SK-N-SH treated with all-trans-retinoic acid at 6 μM for 48 hours (cell line): ENCODE results near the gene CHRND.

Source experiments
- ATAC-seq: fragments of 200-7000 bp; cut with Tn5 transposase; 3 replicates; pipeline ENCODE4 v1.9.1; 2020; ENCODE audit warnings: mild to moderate bottlenecking, moderate library complexity
- ARNTL ChIP-seq: fragments of 450-650 bp; formaldehyde crosslinking; IDR thresholded peaks from 2 replicates; pipeline ENCODE4 v1.5.0; 2020; ENCODE audit warnings: low read depth, mild to moderate bottlenecking, moderate library complexity, borderline replicate concordance
- BACH2 ChIP-seq: fragments of 250-450 bp; sonication (Bioruptor Pico); IDR thresholded peaks from 2 replicates; pipeline ENCODE4 v1.9.0; 2021; ENCODE audit warnings: mild to moderate bottlenecking, borderline replicate concordance
- CREB5 ChIP-seq: fragments of 250-450 bp; sonication (Bioruptor Pico); IDR thresholded peaks from 2 replicates; pipeline ENCODE4 v1.5.1; 2020; ENCODE audit warnings: low read depth, mild to moderate bottlenecking, moderate library complexity
- CSDC2 ChIP-seq: fragments of 250-450 bp; sonication (Bioruptor Pico); IDR thresholded peaks from 2 replicates; pipeline ENCODE4 v1.5.0; 2020; ENCODE audit warnings: mild to moderate bottlenecking, moderate library complexity
- CSRNP3 ChIP-seq: fragments of 250-450 bp; sonication (Bioruptor Pico); IDR thresholded peaks from 2 replicates; pipeline ENCODE4 v1.5.1; 2021; ENCODE audit warnings: mild to moderate bottlenecking, moderate library complexity
- ESRRG ChIP-seq: fragments of 250-450 bp; sonication (Bioruptor Pico); IDR thresholded peaks from 2 replicates; pipeline ENCODE4 v1.6.1; 2021; ENCODE audit warnings: mild to moderate bottlenecking
- GLIS3 ChIP-seq: fragments of 250-450 bp; sonication (Bioruptor Pico); IDR thresholded peaks from 2 replicates; pipeline ENCODE4 v1.5.0; 2020; ENCODE audit warnings: mild to moderate bottlenecking, moderate library complexity
- ISL1 ChIP-seq: fragments of 250-450 bp; sonication (Bioruptor Pico); IDR thresholded peaks from 2 replicates; pipeline ENCODE4 v2.1.2; 2022; ENCODE audit warnings: mild to moderate bottlenecking, moderate library complexity
- OSR1 ChIP-seq: fragments of 250-450 bp; sonication (Bioruptor Pico); IDR thresholded peaks from 2 replicates; pipeline ENCODE4 v1.8.0; 2022; ENCODE audit warnings: moderate library complexity, mild to moderate bottlenecking, inconsistent platforms
- PATZ1 ChIP-seq: fragments of 250-450 bp; sonication (Bioruptor Pico); IDR thresholded peaks from 2 replicates; pipeline ENCODE4 v1.8.0; 2020; ENCODE audit warnings: mild to moderate bottlenecking, moderate library complexity, borderline replicate concordance
- POU6F1 ChIP-seq: fragments of 250-450 bp; sonication (Bioruptor Pico); IDR thresholded peaks from 2 replicates; pipeline ENCODE4 v1.8.0; 2021; ENCODE audit warnings: low read depth, mild to moderate bottlenecking, moderate library complexity, borderline replicate concordance
- PPARA ChIP-seq: fragments of 250-450 bp; sonication (Bioruptor Pico); IDR thresholded peaks from 2 replicates; pipeline ENCODE4 v1.5.0; 2020; ENCODE audit warnings: mild to moderate bottlenecking, borderline replicate concordance
- RARB ChIP-seq: fragments of 250-450 bp; sonication (Bioruptor Pico); IDR thresholded peaks from 2 replicates; pipeline ENCODE4 v1.8.0; 2021; ENCODE audit warnings: mild to moderate bottlenecking, moderate library complexity
- SNAI2 ChIP-seq: fragments of 250-450 bp; sonication (Bioruptor Pico); IDR thresholded peaks from 2 replicates; pipeline ENCODE4 v1.5.0; 2020; ENCODE audit warnings: mild to moderate bottlenecking, moderate library complexity
- TSHZ2 ChIP-seq: fragments of 250-450 bp; sonication (Bioruptor Pico); IDR thresholded peaks from 2 replicates; pipeline ENCODE4 v1.5.0; 2020; ENCODE audit warnings: mild to moderate bottlenecking, moderate library complexity
- ZC3H10 ChIP-seq: fragments of 250-450 bp; sonication (Bioruptor Pico); IDR thresholded peaks from 2 replicates; pipeline ENCODE4 v1.5.1; 2021; ENCODE audit warnings: mild to moderate bottlenecking, moderate library complexity
- ZFP3 ChIP-seq: fragments of 250-450 bp; sonication (Bioruptor Pico); IDR thresholded peaks from 2 replicates; pipeline ENCODE4 v1.5.0; 2020; ENCODE audit warnings: mild to moderate bottlenecking, moderate library complexity
- ZNF565 ChIP-seq: fragments of 450-650 bp; formaldehyde crosslinking; conservative IDR thresholded peaks from 2 replicates; pipeline ENCODE4 v1.5.0; 2020; ENCODE audit warnings: low read depth, mild to moderate bottlenecking, moderate library complexity
- ZNF70 ChIP-seq: fragments of 450-650 bp; formaldehyde crosslinking; IDR thresholded peaks from 2 replicates; pipeline ENCODE4 v1.5.0; 2020; ENCODE audit warnings: mild to moderate bottlenecking, moderate library complexity
- ZNF8 ChIP-seq: fragments of 450-650 bp; formaldehyde crosslinking; IDR thresholded peaks from 2 replicates; pipeline ENCODE4 v1.5.0; 2020; ENCODE audit warnings: mild to moderate bottlenecking, moderate library complexity

CHRND gene

GRCh38 chr2:232563580-232563979 is 37.6 kb downstream of the CHRND start:
- no peak for ATAC-seq
- TF ChIP-seq PATZ1 (CRISPR knock-in tag) (no peak), PPARA (no peak), RARB (CRISPR knock-in tag) (no peak), CSRNP3 (CRISPR knock-in tag) (no peak), ZNF70 (CRISPR knock-in tag) (no peak), POU6F1 (CRISPR knock-in tag) (no peak), BACH2 (no peak), OSR1 (CRISPR knock-in tag) (no peak), ZC3H10 (CRISPR knock-in tag) (no peak), SNAI2 (CRISPR knock-in tag) (no peak), ZFP3 (CRISPR knock-in tag) (no peak), CREB5 (CRISPR knock-in tag) (no peak), ESRRG (no peak)

- ATAC-seq: no peak
- TF ChIP-seq ARNTL: no peak
- no peak for TF ChIP-seq CREB5 (CRISPR knock-in tag)
- no peak for TF ChIP-seq ESRRG
- no peak for TF ChIP-seq OSR1 (CRISPR knock-in tag)
- TF ChIP-seq SNAI2 (CRISPR knock-in tag): no peak
- TF ChIP-seq ZNF8 (CRISPR knock-in tag): no peak
- no peak for TF ChIP-seq BACH2
Measured at GRCh38 chr2:232567721-232568120, 41.8 kb downstream of the CHRND start.

GRCh38 chr2:232568161-232568560 is 42.2 kb downstream of the CHRND start:
- ATAC-seq: peak; percentile 68; the same call in 2 of the 3 replicates
- no peak for TF ChIP-seq PPARA
- no peak for TF ChIP-seq GLIS3 (CRISPR knock-in tag)
- no peak for TF ChIP-seq CREB5 (CRISPR knock-in tag)
- TF ChIP-seq ZNF70 (CRISPR knock-in tag): no peak

- TF ChIP-seq ZNF565 (CRISPR knock-in tag): no peak
- TF ChIP-seq GLIS3 (CRISPR knock-in tag): no peak
- no peak for TF ChIP-seq POU6F1 (CRISPR knock-in tag)
- TF ChIP-seq ZNF8 (CRISPR knock-in tag): no peak
- no peak for TF ChIP-seq ISL1 (CRISPR knock-in tag)
- TF ChIP-seq CSDC2 (CRISPR knock-in tag): no peak
- no peak for TF ChIP-seq ARNTL
- TF ChIP-seq ZC3H10 (CRISPR knock-in tag): no peak
- no peak for TF ChIP-seq RARB (CRISPR knock-in tag)
- no peak for TF ChIP-seq OSR1 (CRISPR knock-in tag)
- TF ChIP-seq ESRRG: no peak
- no peak for TF ChIP-seq TSHZ2 (CRISPR knock-in tag)
- no peak for TF ChIP-seq CSRNP3 (CRISPR knock-in tag)
- TF ChIP-seq, all 23 proteins: peak for 0
- ATAC-seq: no peak
Measured at GRCh38 chr2:232569541-232569940, 43.6 kb downstream of the CHRND start.
